ENCODE results near the gene ZDHHC11B.
"Not testable (repeated sequence)": the region's sequence is repeated elsewhere in the genome, so short reads cannot be mapped to it uniquely, and the experiment has no call there.

The ZDHHC11B gene

GRCh38 chr5:686172-686523 is 98.4 kb downstream of the ZDHHC11B start:
- not testable (repeated sequence) for DNase-seq (ENCODE audit: low read depth in 2 of 2)

GRCh38 chr5:685262-686171 is 99.0 kb downstream of the ZDHHC11B start:
- DNase-seq (ENCODE audit: low read depth in 2 of 2), result no peak

GRCh38 chr5:684751-685216 is 99.7 kb downstream of the ZDHHC11B start:
- no peak for DNase-seq (ENCODE audit: low read depth in 2 of 2)

DNA sequence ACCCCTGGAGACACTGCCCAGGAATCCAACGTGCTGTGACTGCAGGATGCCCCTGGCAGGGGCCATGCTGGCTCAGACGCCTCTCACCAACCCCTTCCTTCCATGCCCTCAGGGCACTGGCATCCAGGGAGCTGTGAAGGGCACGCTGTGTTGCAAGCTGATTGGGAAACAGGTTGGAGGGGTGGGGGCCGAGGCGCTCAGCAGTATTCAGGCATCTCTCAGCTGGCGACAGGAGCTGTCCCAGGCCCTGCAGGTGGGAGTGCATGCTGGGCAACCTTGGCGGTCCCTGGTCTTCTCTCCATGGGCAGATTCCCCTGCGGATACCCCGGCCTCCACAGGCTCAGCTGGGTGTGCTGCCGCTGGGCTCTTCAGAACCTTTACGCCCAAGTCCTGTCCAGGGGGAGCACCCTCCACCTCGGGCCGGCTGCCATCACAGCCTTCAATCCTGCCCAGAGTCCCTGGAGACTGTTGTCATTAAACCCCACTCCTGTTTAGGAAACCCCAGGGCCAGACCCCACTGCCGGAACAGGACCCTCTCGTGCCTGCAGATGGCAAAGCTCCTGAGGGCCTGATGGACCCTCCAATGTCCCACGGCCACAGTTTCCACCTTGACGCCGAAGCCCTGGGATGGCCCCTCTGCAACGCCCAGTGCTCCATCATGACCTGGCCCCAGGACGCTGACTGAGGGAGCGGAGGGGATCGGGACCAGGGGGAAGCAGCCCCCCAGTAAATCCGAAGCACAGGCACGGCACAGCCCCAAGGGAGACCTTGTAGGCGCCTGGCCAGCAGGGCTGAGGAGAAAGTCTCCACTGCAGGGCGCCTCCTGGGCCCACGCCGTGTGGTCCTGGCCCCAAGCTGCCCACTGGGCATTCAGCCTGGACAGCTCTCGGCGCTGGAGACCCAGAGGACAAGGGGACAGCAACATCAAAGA is 100.7 kb downstream of the ZDHHC11B start:
- DNase-seq (ENCODE audit: low read depth in 2 of 2), result no peak

GRCh38 chr5:682651-683358 is 101.7 kb downstream of the ZDHHC11B start:
- DNase-seq (ENCODE audit: low read depth in 2 of 2), result not testable (repeated sequence)

DNA sequence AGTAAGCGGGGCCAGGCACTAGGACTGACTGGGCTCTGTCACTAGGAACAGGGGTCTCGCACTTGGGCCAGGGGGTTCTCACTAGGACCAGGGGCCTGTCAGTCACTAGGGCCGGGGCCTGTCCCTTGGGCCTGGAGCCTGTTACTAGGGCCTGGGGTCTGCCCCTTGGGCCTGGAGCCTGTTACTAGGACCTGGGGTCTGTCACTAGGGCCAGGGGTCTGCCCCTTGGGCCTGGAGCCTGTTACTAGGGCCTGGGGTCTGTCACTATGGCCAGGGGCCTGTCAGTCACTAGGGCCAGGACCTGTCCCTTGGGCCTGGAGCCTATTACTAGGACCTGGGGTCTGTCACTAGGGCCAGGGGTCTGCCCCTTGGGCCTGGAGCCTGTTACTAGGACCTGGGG is 102.3 kb downstream of the ZDHHC11B start:
- DNase-seq (ENCODE audit: low read depth in 2 of 2), result not testable (repeated sequence)

DNA sequence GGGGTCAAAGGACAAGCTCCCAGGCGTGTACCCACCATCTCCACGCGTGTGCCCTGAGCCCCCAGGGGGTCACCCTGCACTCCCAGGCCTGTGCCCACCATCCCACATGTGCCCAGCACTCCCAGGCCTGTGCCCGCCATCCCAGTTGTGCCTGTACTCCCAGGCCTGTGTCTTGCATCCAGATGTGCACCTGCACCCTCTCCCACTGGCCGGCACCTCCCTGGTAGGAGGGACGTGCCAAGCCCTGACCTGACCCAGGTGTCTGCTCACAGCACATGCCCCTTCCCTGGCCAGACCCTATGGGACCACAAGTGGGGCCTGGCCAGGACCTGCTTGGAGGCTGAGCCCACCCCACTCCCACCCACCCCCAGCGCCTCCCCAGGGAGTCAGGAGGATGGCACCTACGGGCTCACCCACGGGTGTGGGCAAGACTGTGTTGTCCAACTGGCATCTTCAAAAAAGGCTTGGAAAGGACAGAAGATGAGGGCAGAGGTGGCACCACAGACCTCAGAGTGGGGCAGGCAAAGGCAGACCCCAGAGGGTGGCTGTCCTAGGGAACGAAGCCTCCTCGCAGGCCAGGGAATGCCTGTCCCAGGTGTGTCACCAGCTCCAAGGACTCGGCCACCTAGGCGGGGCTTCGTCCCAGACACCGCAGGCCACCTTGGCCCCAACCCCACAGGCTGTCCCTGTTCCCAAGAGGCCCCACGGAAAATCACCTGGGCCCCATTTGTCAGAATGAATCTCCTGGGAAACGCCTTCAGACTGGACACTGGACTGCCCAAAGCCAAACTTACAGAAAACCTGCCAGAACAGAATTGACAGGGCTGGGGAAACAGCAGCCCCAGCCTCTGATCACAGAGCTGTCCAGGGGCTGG is 103.0 kb downstream of the ZDHHC11B start:
- DNase-seq (ENCODE audit: low read depth in 2 of 2), result not testable (repeated sequence)

DNA sequence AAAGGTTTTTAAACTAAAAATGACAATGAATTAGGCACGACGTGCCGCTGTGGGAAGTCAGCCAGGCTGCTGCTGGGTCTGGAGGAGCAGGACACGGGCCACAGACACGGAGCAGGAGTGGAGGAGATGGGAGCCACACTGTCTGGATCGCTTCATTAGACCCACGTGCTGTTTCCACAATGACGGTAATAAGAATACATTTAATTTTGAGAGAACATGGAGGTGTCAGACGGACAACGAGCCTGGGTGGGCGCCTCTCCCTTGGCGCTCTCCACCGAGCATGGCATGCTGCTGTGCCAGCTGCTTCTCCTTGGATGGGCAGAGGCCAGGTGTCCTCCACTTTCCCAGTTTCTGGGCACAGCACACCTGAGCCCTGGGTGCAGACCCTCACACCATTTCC is 103.7 kb downstream of the ZDHHC11B start:
- DNase-seq (ENCODE audit: low read depth in 2 of 2), result not testable (repeated sequence)

- DNase-seq (ENCODE audit: low read depth in 2 of 2), result not testable (repeated sequence)
These were observed 104.3 kb downstream of the ZDHHC11B start for GRCh38 chr5:680118-680795.

- DNase-seq (ENCODE audit: low read depth in 2 of 2), result not testable (repeated sequence)
These were observed 105.2 kb downstream of the ZDHHC11B start for GRCh38 chr5:679166-679895.

GRCh38 chr5:678521-678920 is 106.0 kb downstream of the ZDHHC11B start:
- DNase-seq (ENCODE audit: low read depth in 2 of 2), result not testable (repeated sequence)

DNA sequence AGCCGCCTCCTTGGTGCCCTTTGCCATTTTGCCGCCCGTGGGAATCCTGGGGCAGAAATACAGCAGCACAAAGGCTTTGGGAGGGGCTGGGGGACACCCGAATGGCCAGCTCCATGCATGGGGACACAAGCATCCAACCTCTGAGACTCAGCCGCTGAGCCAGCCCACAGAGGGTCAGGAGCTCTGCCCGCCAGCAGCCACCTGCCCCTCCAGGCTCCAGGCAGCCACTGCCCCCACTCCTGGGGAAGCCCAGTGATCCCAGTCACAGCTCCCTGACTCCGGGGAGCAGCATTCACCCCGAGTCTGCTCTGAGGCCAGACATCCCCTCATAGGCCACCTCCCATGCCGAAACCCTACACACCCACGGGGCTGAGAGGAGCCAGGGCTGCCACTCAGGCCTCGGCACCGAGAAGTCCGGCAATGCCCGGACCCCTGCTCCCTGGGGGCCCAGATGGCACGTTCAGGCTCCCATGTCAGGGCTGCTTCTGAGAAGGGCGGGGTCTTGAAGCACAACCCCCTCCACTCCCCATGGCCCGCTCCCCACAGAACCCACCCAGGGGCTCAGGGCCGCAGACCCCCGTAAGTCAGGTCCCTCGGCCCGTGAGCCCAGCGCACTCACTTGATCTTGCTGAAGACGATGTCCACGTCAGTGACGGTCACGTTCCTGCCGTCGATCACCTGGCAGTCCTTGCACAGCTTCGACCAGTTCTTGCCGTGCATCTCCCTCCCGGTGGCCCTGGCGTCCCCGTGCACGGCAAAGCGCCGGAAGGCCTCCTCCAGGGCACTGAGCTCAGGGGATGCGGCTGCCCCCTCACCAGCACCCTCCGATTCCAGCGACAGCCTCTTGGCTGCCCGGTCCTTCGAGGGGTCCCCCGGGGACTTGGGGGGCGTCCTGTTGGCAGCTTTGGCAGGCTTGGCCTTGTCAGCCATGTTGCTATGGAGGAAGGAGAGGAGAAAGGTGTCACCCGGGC is 107.1 kb downstream of the ZDHHC11B start:
- DNase-seq (ENCODE audit: low read depth in 2 of 2), result no peak

DNA sequence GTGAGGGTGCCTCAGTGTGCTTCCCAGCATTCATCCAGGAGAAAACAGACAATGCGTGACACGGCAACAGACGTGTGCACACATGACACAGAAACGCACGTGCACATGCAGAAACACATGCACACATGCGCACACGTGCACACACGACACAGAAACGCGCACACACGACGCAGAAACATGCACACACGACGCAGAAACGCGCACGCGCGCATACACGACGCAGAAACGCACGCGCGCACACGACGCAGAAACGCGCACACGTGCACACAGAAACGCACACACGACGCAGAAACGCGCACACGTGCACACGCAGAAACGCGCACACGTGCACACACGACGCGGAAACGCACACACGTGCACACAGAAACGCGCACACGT is 107.8 kb downstream of the ZDHHC11B start:
- DNase-seq (ENCODE audit: low read depth in 2 of 2), result no peak

- DNase-seq (ENCODE audit: low read depth in 2 of 2), result no peak
These were observed 108.4 kb downstream of the ZDHHC11B start for GRCh38 chr5:675871-676698.

DNA sequence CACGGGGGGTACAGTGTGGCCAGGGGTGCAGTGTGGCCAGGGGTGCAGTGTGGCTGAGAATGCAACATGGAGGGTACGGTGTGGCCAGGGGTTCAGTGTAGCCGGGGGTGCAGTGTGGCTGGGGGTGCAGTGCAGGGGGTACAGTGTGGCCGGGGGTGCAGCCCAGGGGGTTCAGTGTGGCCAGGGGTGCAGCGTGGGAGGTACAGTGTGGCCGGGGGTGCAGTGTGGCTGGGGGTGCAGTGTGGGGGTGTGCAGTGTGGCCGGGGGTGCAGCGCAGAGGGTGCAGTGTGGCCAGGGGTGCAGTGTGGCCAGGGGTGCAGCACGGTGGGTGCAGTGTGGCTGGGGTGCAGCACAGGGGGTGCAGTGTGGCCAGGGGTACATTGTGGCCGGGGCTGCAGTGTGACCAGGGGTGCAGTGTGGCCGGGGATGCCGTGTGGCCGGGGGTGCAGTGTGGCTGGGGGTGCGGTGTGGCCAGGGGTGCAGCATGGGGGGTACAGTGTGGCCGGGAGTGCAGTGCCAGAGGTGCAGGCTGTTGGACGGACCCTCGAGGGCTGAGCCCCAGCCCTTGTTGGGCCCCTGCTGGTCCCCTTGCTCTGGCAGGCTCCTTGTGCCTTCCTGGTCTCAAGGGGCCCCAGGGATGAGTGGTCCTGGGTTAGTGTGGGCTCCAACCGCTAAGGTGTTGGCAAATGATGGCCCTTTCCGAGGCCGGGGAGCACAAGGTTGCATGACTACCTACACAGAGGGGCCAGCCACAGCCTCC is 109.2 kb downstream of the ZDHHC11B start:
- no peak for DNase-seq (ENCODE audit: low read depth in 2 of 2)

DNA sequence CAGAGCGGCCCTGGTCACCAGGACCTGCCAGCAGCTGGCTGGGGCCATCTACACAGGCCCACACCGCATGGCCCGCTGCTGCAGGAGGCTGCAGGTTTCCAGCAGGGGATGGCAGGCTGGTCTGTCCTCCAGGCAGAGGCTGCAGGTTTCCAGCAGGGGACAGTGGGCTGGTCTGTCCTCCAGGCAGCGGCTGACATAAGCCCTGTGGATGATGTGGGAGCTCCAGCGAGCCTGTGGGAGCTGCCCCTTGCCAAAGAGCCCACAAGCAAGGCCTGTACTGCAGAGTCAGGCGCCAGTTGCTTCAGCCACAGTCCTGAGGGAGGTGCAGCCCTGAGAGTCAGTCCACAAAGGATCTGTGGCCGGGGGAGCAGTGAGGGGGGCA is 109.9 kb downstream of the ZDHHC11B start:
- no peak for DNase-seq (ENCODE audit: low read depth in 2 of 2)

All from stimulated activated CD8-positive, alpha-beta memory T cell treated with anti-CD3 and anti-CD28 coated beads, Interleukin-7, amount 100 ng/mL, for 1 hour (primary cell).